ENCODE measurements around the gene FCGR2B. TPM values are rescaled to one million over a fixed set of nuclear protein-coding genes. Genes with fewer than 3 reads are reported as not detected.
"Not testable (repeated sequence)": the region's sequence is repeated elsewhere in the genome, so short reads cannot be mapped to it uniquely, and the experiment has no call there.

FCGR2B gene
- total RNA-seq, 1 experiment from 2014 or later = not detected

DNA sequence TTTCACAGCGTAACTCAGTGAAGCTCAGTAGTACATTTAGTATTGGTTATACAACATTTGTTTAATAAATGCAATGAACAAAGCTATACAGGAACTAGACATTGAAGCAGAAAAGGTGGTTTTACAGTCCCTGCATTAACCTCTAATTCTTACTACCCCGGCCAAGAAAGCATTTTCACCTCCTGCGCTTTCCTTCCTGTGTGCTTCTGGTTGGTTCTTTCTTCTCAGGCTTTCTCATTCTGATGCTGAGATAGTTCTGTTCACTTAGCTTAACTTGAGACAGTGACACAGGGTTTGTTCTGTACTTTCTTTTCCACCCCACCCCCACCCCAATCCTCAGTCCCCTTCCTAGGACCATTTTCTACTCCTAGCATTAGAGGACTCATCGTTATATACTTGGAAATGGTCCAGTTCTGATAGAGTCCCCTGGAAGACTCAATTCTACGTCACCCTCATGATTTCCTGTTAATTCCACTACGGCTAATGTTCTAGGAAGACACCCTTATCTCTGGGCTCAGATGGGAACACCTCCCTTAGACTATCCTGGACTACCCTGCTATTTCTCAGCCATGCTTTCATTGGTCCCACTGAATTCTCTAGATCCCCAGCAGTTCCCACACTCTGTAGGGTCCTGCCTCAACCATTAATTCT is 39.4 kb upstream of the FCGR2B start:
- H3K9me3 ChIP-seq (ENCODE audit: low read length); H4K20me1 ChIP-seq (ENCODE audit: low read length); H3K4me1 ChIP-seq (ENCODE audit: insufficient read depth, low read length); H3K27me3 ChIP-seq (ENCODE audit: low read length); H3K9me2 ChIP-seq (replicated peaks; ENCODE audit: low read length); H3K79me2 ChIP-seq (ENCODE audit: low read length); intact Hi-C loops (cut with micrococcal nuclease); H3K9ac ChIP-seq (ENCODE audit: low read length); H3K27ac ChIP-seq (ENCODE audit: low read length); H3K36me3 ChIP-seq (ENCODE audit: low read depth, low read length); CTCF ChIA-PET; H3F3A ChIP-seq (ENCODE audit: low read length, unreplicated experiment); H2AFZ ChIP-seq (ENCODE audit: low read length); BruUV-seq (replicated peaks); DNase-seq; POLR2A ChIA-PET (ENCODE audit: unreplicated experiment); H3K4me3 ChIP-seq (ENCODE audit: low read length); H3K4me2 ChIP-seq (ENCODE audit: low read length); ATAC-seq: not testable (repeated sequence)

GRCh38 chr1:161624605-161625004 is 38.3 kb upstream of the FCGR2B start:
- intact Hi-C loops (cut with micrococcal nuclease); H3K4me1 ChIP-seq (ENCODE audit: insufficient read depth, low read length); H3K9me3 ChIP-seq (ENCODE audit: low read length); POLR2A ChIA-PET (ENCODE audit: unreplicated experiment); H3K4me2 ChIP-seq (ENCODE audit: low read length); H4K20me1 ChIP-seq (ENCODE audit: low read length); ATAC-seq; H3K79me2 ChIP-seq (ENCODE audit: low read length); H3F3A ChIP-seq (ENCODE audit: low read length, unreplicated experiment); CTCF ChIA-PET; H3K36me3 ChIP-seq (ENCODE audit: low read depth, low read length); H3K9ac ChIP-seq (ENCODE audit: low read length); H3K9me2 ChIP-seq (replicated peaks; ENCODE audit: low read length); H3K4me3 ChIP-seq (ENCODE audit: low read length); H2AFZ ChIP-seq (ENCODE audit: low read length); H3K27ac ChIP-seq (ENCODE audit: low read length); BruUV-seq (replicated peaks); DNase-seq; H3K27me3 ChIP-seq (ENCODE audit: low read length): not testable (repeated sequence)

DNA sequence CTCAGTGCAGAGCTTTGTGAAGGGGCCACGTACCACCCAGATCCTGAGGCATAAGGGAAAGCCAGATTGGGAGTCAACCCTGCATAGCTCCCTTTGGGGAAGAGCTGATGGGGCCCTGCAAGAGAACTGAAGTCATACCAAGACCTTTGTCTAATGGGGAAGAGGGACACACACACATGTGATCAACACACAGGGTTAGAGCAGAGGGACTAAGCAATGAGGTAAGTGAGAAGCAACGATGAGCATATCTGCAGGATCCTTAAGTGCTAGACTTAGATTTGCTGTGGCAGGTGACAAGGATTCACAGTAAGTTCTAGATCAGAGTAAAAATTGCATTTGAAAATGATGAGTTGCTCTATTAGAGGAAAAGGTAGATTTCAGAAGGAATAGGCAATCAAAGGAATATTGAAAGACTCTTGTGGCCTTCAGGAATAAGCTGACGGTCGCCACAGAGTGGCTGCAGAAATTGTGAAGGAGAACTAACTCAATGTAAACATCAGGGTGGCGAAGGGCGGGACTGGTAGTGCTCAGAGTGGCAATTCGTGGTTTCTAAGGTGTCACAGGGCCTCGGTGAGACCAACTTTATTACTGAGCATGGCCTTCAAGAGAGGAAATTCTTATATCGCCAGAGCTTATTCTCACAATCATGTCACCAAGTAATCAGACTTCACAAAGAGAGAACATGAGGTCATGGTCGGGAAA is 36.3 kb upstream of the FCGR2B start:
- POLR2A ChIA-PET (ENCODE audit: unreplicated experiment); H3K4me1 ChIP-seq (ENCODE audit: insufficient read depth, low read length); H4K20me1 ChIP-seq (ENCODE audit: low read length); ATAC-seq; H3K27ac ChIP-seq (ENCODE audit: low read length); H3K27me3 ChIP-seq (ENCODE audit: low read length); intact Hi-C loops (cut with micrococcal nuclease); H3K79me2 ChIP-seq (ENCODE audit: low read length); H3F3A ChIP-seq (ENCODE audit: low read length, unreplicated experiment); H3K36me3 ChIP-seq (ENCODE audit: low read depth, low read length); CTCF ChIA-PET; H3K9me2 ChIP-seq (replicated peaks; ENCODE audit: low read length); H3K4me2 ChIP-seq (ENCODE audit: low read length); DNase-seq; BruUV-seq (replicated peaks); H2AFZ ChIP-seq (ENCODE audit: low read length); H3K9ac ChIP-seq (ENCODE audit: low read length); H3K9me3 ChIP-seq (ENCODE audit: low read length); H3K4me3 ChIP-seq (ENCODE audit: low read length): not testable (repeated sequence)

GRCh38 chr1:161630128-161630742 is 32.7 kb upstream of the FCGR2B start:
- H2AFZ ChIP-seq (ENCODE audit: low read length); H3K9me2 ChIP-seq (replicated peaks; ENCODE audit: low read length); H3F3A ChIP-seq (ENCODE audit: low read length, unreplicated experiment); H3K79me2 ChIP-seq (ENCODE audit: low read length); H3K4me2 ChIP-seq (ENCODE audit: low read length); H3K36me3 ChIP-seq (ENCODE audit: low read depth, low read length); intact Hi-C loops (cut with micrococcal nuclease); ATAC-seq; CTCF ChIA-PET; H4K20me1 ChIP-seq (ENCODE audit: low read length); BruUV-seq (replicated peaks); POLR2A ChIA-PET (ENCODE audit: unreplicated experiment); DNase-seq; H3K27me3 ChIP-seq (ENCODE audit: low read length); H3K4me1 ChIP-seq (ENCODE audit: insufficient read depth, low read length); H3K9ac ChIP-seq (ENCODE audit: low read length); H3K9me3 ChIP-seq (ENCODE audit: low read length); H3K4me3 ChIP-seq (ENCODE audit: low read length); H3K27ac ChIP-seq (ENCODE audit: low read length): not testable (repeated sequence)

Measured in PC-3 (cell line).